HepG2 (cell line): ENCODE data around the gene PRR14. TPM values are rescaled to one million over a fixed set of nuclear protein-coding genes. Genes with fewer than 3 reads are reported as not detected.
A peak's percentile ranks its signal among the peaks of the same experiment; 100 is the strongest.

Experiments used
- AKNA ChIP-seq: sonication (generic); formaldehyde crosslinking; IDR thresholded peaks from 2 replicates; pipeline ENCODE4 v1.4.0; 2020; ENCODE audit warnings: missing genetic modification reagents, borderline replicate concordance
- ATF7-NPFF ChIP-seq: sonication (generic); formaldehyde crosslinking; IDR thresholded peaks from 2 replicates; pipeline ENCODE4 v1.8.1; 2023; ENCODE audit warnings: mild to moderate bottlenecking, low read depth, missing genetic modification reagents, moderate library complexity
- BCL6 ChIP-seq: IDR thresholded peaks from 2 replicates; pipeline ENCODE4 v1.6.1; 2016; ENCODE audit warnings: missing genetic modification reagents, missing compliant biosample characterization
- CREB3 ChIP-seq: sonication (generic); formaldehyde crosslinking; IDR thresholded peaks from 2 replicates; pipeline ENCODE4 v1.5.0; 2020; ENCODE audit warnings: missing genetic modification reagents
- FOSL1 ChIP-seq: sonication (generic); formaldehyde crosslinking; IDR thresholded peaks from 2 replicates; pipeline ENCODE4 v1.9.0; 2021; ENCODE audit warnings: missing genetic modification reagents, borderline replicate concordance
- FOXJ3 ChIP-seq: sonication (generic); formaldehyde crosslinking; IDR thresholded peaks from 2 replicates; pipeline ENCODE4 v1.4.0; 2020; ENCODE audit warnings: missing genetic modification reagents, mild to moderate bottlenecking, borderline replicate concordance
- MIER3 ChIP-seq: IDR thresholded peaks from 2 replicates; pipeline ENCODE4 v1.6.1; 2016; ENCODE audit warnings: missing compliant biosample characterization, borderline replicate concordance
- MXD1 ChIP-seq: sonication (generic); formaldehyde crosslinking; IDR thresholded peaks from 2 replicates; pipeline ENCODE4 v1.4.0; 2020; ENCODE audit warnings: mild to moderate bottlenecking, missing genetic modification reagents
- NBN ChIP-seq: fragments of 450-650 bp; conservative IDR thresholded peaks from 2 replicates; pipeline ENCODE4 v1.6.1; 2017
- PHF5A ChIP-seq: IDR thresholded peaks from one replicate; pipeline ENCODE4 v1.6.1; 2018; ENCODE audit warnings: low read depth, missing genetic modification reagents; ENCODE audit not compliant: unreplicated experiment
- POGZ ChIP-seq: sonication (generic); formaldehyde crosslinking; IDR thresholded peaks from 2 replicates; pipeline ENCODE4 v1.4.0; 2020; ENCODE audit warnings: mild to moderate bottlenecking, missing genetic modification reagents
- PPARG ChIP-seq: conservative IDR thresholded peaks from 2 replicates; pipeline ENCODE4 v1.6.1; 2016; ENCODE audit warnings: missing biosample characterization, missing genetic modification reagents
- SKI ChIP-seq: fragments of 450-650 bp; IDR thresholded peaks from one replicate; pipeline ENCODE4 v1.6.1; 2018; ENCODE audit warnings: mild to moderate bottlenecking; ENCODE audit not compliant: partially characterized antibody
- SSRP1 ChIP-seq: IDR thresholded peaks from 2 replicates; pipeline ENCODE4 v1.6.1; 2016; ENCODE audit warnings: control low read depth
- ZFP62 ChIP-seq: sonication (generic); formaldehyde crosslinking; IDR thresholded peaks from 2 replicates; pipeline ENCODE4 v1.4.0; 2020; ENCODE audit warnings: missing genetic modification reagents
- ZNF143 ChIP-seq: sonication (generic); formaldehyde crosslinking; IDR thresholded peaks from 2 replicates; pipeline ENCODE4 v1.4.0; 2020; ENCODE audit warnings: missing genetic modification reagents
- ZNF263 ChIP-seq: sonication (generic); formaldehyde crosslinking; IDR thresholded peaks from 2 replicates; pipeline ENCODE4 v1.4.0; 2020; ENCODE audit warnings: missing genetic modification reagents
- ZNF441 ChIP-seq: sonication (generic); formaldehyde crosslinking; IDR thresholded peaks from 2 replicates; pipeline ENCODE4 v1.7.0; 2021; ENCODE audit warnings: missing genetic modification reagents, borderline replicate concordance
- ZNF468 ChIP-seq: sonication (generic); formaldehyde crosslinking; IDR thresholded peaks from 2 replicates; pipeline ENCODE4 v1.8.0; 2022; ENCODE audit warnings: mild to moderate bottlenecking, moderate library complexity, missing genetic modification reagents
- ZNF543 ChIP-seq: sonication (generic); formaldehyde crosslinking; IDR thresholded peaks from 2 replicates; pipeline ENCODE4 v1.4.0; 2020; ENCODE audit warnings: mild to moderate bottlenecking, missing genetic modification reagents
- ZNF709 ChIP-seq: sonication (generic); formaldehyde crosslinking; IDR thresholded peaks from 2 replicates; pipeline ENCODE4 v1.5.0; 2020; ENCODE audit warnings: mild to moderate bottlenecking, missing genetic modification reagents
- polyA plus RNA-seq, 8 experiments: library from polyadenylated mRNA; depleted of rRNA in 3 of 8; stranded (reverse) in 7 of 8; unstranded in 1 of 8; fragments of >200 nt; fragmentation: Illumina TruSeq in 4 of 8; extraction: Trizol in 4 of 8; gene quantifications; 2 replicates each; pipeline versions ENCODE4 v1.2.1 to v1.2.3, GENCODE V29; 2011 to 2016; ENCODE audit warnings: low read depth in 4 of 8, missing spikeins in 1 of 8, mixed read lengths in 1 of 8; ENCODE audit not compliant: insufficient read depth in 1 of 8
- total RNA-seq, 5 experiments: library from RNA; depleted of rRNA; stranded (reverse); fragments of >200 nt; fragmentation: Illumina TruSeq; extraction: Trizol; gene quantifications; 2 replicates each; pipeline ENCODE4 v1.2.3, GENCODE V29; 2016; ENCODE audit warnings: low read depth in 1 of 5
- TF ChIP-seq, protein P1 (sequence below): sonication (generic); formaldehyde crosslinking; IDR thresholded peaks from 2 replicates; pipeline ENCODE4 v1.5.0; 2020; ENCODE audit warnings: mild to moderate bottlenecking, missing genetic modification reagents

Gene PRR14
- total and polyA plus RNA-seq, 2 of the 13 experiments (the other 11 are each of a cell fraction or from before 2014, with no cell fraction given) = 8.4 to 11.0 TPM

DNA sequence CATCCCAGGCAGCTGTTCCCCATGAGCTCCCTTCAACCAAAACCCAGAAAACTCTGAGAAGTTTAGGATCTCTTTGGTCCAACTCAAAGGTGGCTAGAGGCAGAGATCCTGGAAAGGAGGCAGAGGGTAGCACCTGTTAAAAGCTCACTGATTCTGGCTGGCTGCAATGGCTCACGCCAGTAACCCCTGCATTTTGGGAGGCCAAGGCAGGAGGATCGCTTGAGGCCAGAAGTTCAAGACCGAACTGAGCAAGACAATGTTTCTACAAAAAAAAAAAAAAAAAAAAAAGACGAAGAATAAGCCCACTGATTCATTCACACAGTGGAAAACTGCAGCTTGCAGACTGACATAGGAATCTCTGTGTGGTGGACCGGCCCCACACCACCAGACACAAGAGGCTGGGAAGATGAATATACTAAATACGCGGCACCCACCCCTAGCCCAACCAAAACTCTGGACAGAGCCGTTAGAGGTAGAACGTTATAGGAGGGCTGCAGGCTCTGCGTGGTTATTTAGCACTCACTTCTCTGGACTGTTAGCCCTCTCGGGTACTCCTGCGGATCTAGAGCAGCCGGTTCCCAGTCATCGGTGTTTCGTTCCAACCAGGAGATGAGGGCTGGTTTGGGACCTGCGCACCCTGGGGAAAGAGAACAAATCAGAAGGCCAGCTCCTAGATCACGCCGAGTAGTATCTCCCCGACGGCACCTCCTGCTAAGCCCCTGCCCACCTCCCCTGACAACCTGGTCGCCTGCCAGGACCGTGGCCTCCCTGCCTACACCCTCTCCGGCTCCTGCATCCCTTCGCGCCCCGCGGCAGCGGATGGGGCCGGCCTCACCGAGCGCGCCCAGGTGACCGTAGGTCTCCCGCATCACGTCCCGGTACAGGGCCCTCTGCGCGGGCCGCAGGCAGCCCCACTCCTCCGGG is 41.5 kb upstream of the PRR14 start (continued):
- TF ChIP-seq NBN (no peak), FOSL1 (no peak), BCL6 (no peak), FOXJ3 (CRISPR knock-in tag) (no peak), MXD1 (CRISPR knock-in tag) (no peak), SKI (no peak), POGZ (CRISPR knock-in tag) (no peak), SSRP1 (CRISPR knock-in tag) (no peak), PHF5A (CRISPR knock-in tag) (peak; percentile 39), ZNF543 (CRISPR knock-in tag) (no peak), ATF7-NPFF (CRISPR knock-in tag) (0 out of 2 replicates have a peak, but pooled peaks have one; percentile 6), ZFP62 (CRISPR knock-in tag) (no peak), ZNF441 (no peak), ZNF709 (no peak), ZNF263 (CRISPR knock-in tag) (no peak; the same call in 1 of the 2 replicates), ZNF468 (CRISPR knock-in tag) (0 out of 2 replicates have a peak, but pooled peaks have one; percentile 47), PPARG (no peak), CREB3 (CRISPR knock-in tag) (no peak), ZNF143 (no peak), AKNA (CRISPR knock-in tag) (no peak), MIER3 (CRISPR knock-in tag) (no peak)
- TF ChIP-seq, protein P1, sequence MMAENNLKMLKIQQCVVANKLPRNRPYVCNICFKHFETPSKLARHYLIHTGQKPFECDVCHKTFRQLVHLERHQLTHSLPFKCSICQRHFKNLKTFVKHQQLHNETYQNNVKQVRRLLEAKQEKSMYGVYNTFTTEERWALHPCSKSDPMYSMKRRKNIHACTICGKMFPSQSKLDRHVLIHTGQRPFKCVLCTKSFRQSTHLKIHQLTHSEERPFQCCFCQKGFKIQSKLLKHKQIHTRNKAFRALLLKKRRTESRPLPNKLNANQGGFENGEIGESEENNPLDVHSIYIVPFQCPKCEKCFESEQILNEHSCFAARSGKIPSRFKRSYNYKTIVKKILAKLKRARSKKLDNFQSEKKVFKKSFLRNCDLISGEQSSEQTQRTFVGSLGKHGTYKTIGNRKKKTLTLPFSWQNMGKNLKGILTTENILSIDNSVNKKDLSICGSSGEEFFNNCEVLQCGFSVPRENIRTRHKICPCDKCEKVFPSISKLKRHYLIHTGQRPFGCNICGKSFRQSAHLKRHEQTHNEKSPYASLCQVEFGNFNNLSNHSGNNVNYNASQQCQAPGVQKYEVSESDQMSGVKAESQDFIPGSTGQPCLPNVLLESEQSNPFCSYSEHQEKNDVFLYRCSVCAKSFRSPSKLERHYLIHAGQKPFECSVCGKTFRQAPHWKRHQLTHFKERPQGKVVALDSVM (CRISPR knock-in tag) = peak; percentile 87
